ENCODE results near the gene MGLL. TPM values are rescaled to one million over a fixed set of nuclear protein-coding genes. Genes with fewer than 3 reads are reported as not detected.

The MGLL gene
- total RNA-seq, 1 donor from 2014 or later, result 27.3 TPM

DNA sequence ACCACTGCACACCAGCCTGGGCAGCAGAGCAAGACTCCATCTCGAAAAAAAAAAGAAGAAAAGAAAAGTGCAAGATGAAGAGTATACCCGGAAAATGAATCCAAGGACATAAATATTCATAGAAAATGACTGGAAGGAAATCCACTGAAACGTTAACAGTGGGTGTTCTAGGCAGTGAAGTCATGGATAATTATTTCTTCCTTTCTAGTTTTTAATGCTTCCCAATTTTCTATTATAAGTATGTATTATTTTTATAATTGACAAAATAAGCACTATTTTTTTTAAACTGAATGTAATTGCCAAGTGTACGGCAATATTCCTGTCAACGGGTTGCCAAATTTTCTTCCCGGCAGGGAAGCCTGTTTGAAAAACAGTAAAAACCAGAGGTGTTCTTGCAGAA lies 37.4 kb upstream of the MGLL start:
- Histone ChIP-seq H3K36me3 (ENCODE audit: insufficient read depth, low read length) (no peaks in the 10 kb centered on the region), H3K27ac (ENCODE audit: low read depth, low read length) (no peak overlapping the region), H3K4me2 (ENCODE audit: low read length) (no peak overlapping the region), H3K4me3 (ENCODE audit: insufficient read depth, low read depth, low read length) (no peak overlapping the region), H3K4me1 (ENCODE audit: insufficient read depth, low read length) (no peaks in the 10 kb centered on the region), H3K9ac (ENCODE audit: low read length) (no peak overlapping the region), H3K9me3 (ENCODE audit: insufficient read depth, low read depth, low read length) (no peaks in the 10 kb centered on the region), H3K79me2 (ENCODE audit: insufficient read depth, low read length) (no peaks in the 10 kb centered on the region), H2AFZ (ENCODE audit: low read depth, low read length) (no peak overlapping the region), H4K20me1 (ENCODE audit: insufficient read depth, low read length) (no peaks in the 10 kb centered on the region), H3K27me3 (ENCODE audit: insufficient read depth, low read length) (no peaks in the 10 kb centered on the region)
- DNase-seq (ENCODE audit: low read depth) (no peak), FAIRE-seq (no peak)
- Mint-ChIP-seq H3K36me3 (ENCODE audit: low read depth, unreplicated experiment) (no peaks in the 10 kb centered on the region), H3K4me1 (ENCODE audit: low read depth, unreplicated experiment) (no peaks in the 10 kb centered on the region), H3K27ac (ENCODE audit: unreplicated experiment) (no peak overlapping the region), H3K27me3 (ENCODE audit: low read depth, unreplicated experiment) (peaks cover 6% of the 10 kb centered on the region), H3K4me3 (ENCODE audit: unreplicated experiment) (no peak overlapping the region), H3K9me3 (ENCODE audit: unreplicated experiment) (peaks cover 7% of the 10 kb centered on the region)
- TF ChIP-seq EZH2 (IDR thresholded peaks at IDR 0.05; ENCODE audit: insufficient read depth, low read length), result no peak
- TF ChIP-seq, protein P1, sequence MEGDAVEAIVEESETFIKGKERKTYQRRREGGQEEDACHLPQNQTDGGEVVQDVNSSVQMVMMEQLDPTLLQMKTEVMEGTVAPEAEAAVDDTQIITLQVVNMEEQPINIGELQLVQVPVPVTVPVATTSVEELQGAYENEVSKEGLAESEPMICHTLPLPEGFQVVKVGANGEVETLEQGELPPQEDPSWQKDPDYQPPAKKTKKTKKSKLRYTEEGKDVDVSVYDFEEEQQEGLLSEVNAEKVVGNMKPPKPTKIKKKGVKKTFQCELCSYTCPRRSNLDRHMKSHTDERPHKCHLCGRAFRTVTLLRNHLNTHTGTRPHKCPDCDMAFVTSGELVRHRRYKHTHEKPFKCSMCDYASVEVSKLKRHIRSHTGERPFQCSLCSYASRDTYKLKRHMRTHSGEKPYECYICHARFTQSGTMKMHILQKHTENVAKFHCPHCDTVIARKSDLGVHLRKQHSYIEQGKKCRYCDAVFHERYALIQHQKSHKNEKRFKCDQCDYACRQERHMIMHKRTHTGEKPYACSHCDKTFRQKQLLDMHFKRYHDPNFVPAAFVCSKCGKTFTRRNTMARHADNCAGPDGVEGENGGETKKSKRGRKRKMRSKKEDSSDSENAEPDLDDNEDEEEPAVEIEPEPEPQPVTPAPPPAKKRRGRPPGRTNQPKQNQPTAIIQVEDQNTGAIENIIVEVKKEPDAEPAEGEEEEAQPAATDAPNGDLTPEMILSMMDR (IDR thresholded peaks at IDR 0.05; ENCODE audit: insufficient read depth, low read depth, low read length), result no peak

DNA sequence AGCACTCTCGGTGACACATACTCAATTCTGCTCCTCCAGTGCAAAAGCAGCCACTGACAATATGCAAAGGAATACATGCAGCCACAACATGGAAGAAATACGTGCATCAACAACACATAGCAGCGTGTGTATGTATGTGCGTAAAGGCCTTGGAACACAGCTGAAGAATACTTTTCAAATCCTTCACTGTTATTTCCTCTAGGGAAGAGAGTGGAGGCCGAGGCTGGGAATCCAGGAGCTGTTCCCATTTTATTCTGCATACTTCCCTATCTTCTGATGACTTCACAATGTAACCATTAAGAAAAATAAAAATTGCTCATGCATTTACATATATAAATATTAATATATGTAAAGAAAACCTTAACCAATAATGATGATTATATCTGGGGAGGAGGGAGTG lies 36.6 kb upstream of the MGLL start:
- Mint-ChIP-seq H3K4me1 (ENCODE audit: low read depth, unreplicated experiment) (no peaks in the 10 kb centered on the region), H3K36me3 (ENCODE audit: low read depth, unreplicated experiment) (no peaks in the 10 kb centered on the region), H3K27me3 (ENCODE audit: low read depth, unreplicated experiment) (peaks cover 12% of the 10 kb centered on the region), H3K4me3 (ENCODE audit: unreplicated experiment) (no peak overlapping the region), H3K27ac (ENCODE audit: unreplicated experiment) (no peak overlapping the region), H3K9me3 (ENCODE audit: unreplicated experiment) (peaks cover 7% of the 10 kb centered on the region)
- no peak overlapping the region for H3K27ac ChIP-seq (ENCODE audit: low read depth, low read length)
- no peak overlapping the region for H3K4me2 ChIP-seq (ENCODE audit: low read length)
- H3K27me3 ChIP-seq (ENCODE audit: insufficient read depth, low read length), result no peaks in the 10 kb centered on the region
- H3K4me3 ChIP-seq (ENCODE audit: insufficient read depth, low read depth, low read length), result no peak overlapping the region
- H3K9ac ChIP-seq (ENCODE audit: low read length), result no peak overlapping the region
- no peaks in the 10 kb centered on the region for H3K36me3 ChIP-seq (ENCODE audit: insufficient read depth, low read length)
- H4K20me1 ChIP-seq (ENCODE audit: insufficient read depth, low read length), result no peaks in the 10 kb centered on the region
- no peaks in the 10 kb centered on the region for H3K9me3 ChIP-seq (ENCODE audit: insufficient read depth, low read depth, low read length)
- H3K79me2 ChIP-seq (ENCODE audit: insufficient read depth, low read length), result no peaks in the 10 kb centered on the region
- DNase-seq (ENCODE audit: low read depth) (no peak), FAIRE-seq (no peak)
- no peak for TF ChIP-seq EZH2 (IDR thresholded peaks at IDR 0.05; ENCODE audit: insufficient read depth, low read length)
- TF ChIP-seq, protein P1 (IDR thresholded peaks at IDR 0.05; ENCODE audit: insufficient read depth, low read depth, low read length), result no peak
- H2AFZ ChIP-seq (ENCODE audit: low read depth, low read length), result no peak overlapping the region
- no peaks in the 10 kb centered on the region for H3K4me1 ChIP-seq (ENCODE audit: insufficient read depth, low read length)

DNA sequence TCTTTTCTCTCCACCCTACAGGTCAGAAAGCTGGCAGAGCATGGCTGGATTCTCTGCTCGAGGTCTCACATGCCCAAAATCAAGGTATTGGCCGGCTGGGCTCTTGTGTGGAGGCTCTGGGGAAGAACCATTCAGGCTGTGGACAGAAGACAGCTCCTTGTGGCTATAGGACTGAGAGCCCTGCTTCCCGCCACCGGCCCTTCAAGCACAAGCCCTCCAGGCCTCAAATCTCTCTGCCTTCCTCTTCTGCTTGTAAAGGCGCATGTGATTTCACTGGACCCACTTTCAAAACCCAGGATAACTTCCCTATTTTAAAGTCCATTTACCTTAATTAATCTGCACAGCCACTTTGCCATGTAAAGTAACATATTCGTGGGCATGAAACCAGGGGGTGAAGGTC lies 36.2 kb upstream of the MGLL start:
- Histone ChIP-seq H3K36me3 (ENCODE audit: insufficient read depth, low read length) (no peaks in the 10 kb centered on the region), H3K9ac (ENCODE audit: low read length) (no peak overlapping the region), H3K4me1 (ENCODE audit: insufficient read depth, low read length) (no peaks in the 10 kb centered on the region), H3K79me2 (ENCODE audit: insufficient read depth, low read length) (no peaks in the 10 kb centered on the region), H2AFZ (ENCODE audit: low read depth, low read length) (no peak overlapping the region), H3K4me2 (ENCODE audit: low read length) (no peak overlapping the region), H3K27me3 (ENCODE audit: insufficient read depth, low read length) (no peaks in the 10 kb centered on the region), H3K4me3 (ENCODE audit: insufficient read depth, low read depth, low read length) (no peak overlapping the region), H4K20me1 (ENCODE audit: insufficient read depth, low read length) (no peaks in the 10 kb centered on the region), H3K9me3 (ENCODE audit: insufficient read depth, low read depth, low read length) (no peaks in the 10 kb centered on the region), H3K27ac (ENCODE audit: low read depth, low read length) (no peak overlapping the region)
- DNase-seq (ENCODE audit: low read depth) (no peak), FAIRE-seq (no peak)
- Mint-ChIP-seq H3K27me3 (ENCODE audit: low read depth, unreplicated experiment) (peaks cover 17% of the 10 kb centered on the region), H3K36me3 (ENCODE audit: low read depth, unreplicated experiment) (no peaks in the 10 kb centered on the region), H3K4me3 (ENCODE audit: unreplicated experiment) (no peak overlapping the region), H3K27ac (ENCODE audit: unreplicated experiment) (no peak overlapping the region), H3K9me3 (ENCODE audit: unreplicated experiment) (peaks cover 7% of the 10 kb centered on the region), H3K4me1 (ENCODE audit: low read depth, unreplicated experiment) (no peaks in the 10 kb centered on the region)
- no peak for TF ChIP-seq EZH2 (IDR thresholded peaks at IDR 0.05; ENCODE audit: insufficient read depth, low read length)
- TF ChIP-seq, protein P1 (IDR thresholded peaks at IDR 0.05; ENCODE audit: insufficient read depth, low read depth, low read length), result no peak
